Stimulated activated CD8-positive, alpha-beta memory T cell treated with anti-CD3 and anti-CD28 coated beads, Interleukin-7, amount 100 ng/mL, for 4 hours (primary cell): ENCODE measurements around the gene FAM20C.

Experiments used
- DNase-seq, 2 donors: peaks; one replicate each; pipeline ENCODE4 v3.0.0-alpha.2; 2020; ENCODE audit warnings: low read depth in 2 of 2

Gene FAM20C

GRCh38 chr7:305410-306151, 113.2 kb downstream of the FAM20C start:
- no peak for DNase-seq

- DNase-seq = no peak
Observed at GRCh38 chr7:307970-308369, 115.6 kb downstream of the FAM20C start.

GRCh38 chr7:309586-310228, 117.3 kb downstream of the FAM20C start:
- DNase-seq = no peak
